Neural cell (in vitro differentiated cells): Measurements from ENCODE around the gene PHKG1. TPM values are rescaled to one million over a fixed set of nuclear protein-coding genes. Genes with fewer than 3 reads are reported as not detected.

Experiments used
- H2AFZ ChIP-seq: fragments of 200-600, 300-800 bp; sonication (generic), shearing (Covaris generic); 2 replicates; pipeline ENCODE4 v1.6.0; 2014; ENCODE audit warnings: low read depth, mild to moderate bottlenecking, antibody characterized with exemption, low read length, moderate library complexity
- H3F3A ChIP-seq: fragments of 200-600 bp; shearing (Covaris generic); 2 replicates; pipeline ENCODE4 v1.6.1; 2016; ENCODE audit warnings: mild to moderate bottlenecking, moderate library complexity, mixed read lengths, antibody characterized with exemption, low read length; ENCODE audit not compliant: insufficient read depth, poor library complexity, severe bottlenecking
- H3K27ac ChIP-seq: fragments of 200-600, 300-800 bp; sonication (generic), shearing (Covaris generic); 2 replicates; pipeline ENCODE4 v1.5.1; 2014; ENCODE audit warnings: mild to moderate bottlenecking, low read length, moderate library complexity
- H3K27me3 ChIP-seq: fragments of 300-800, 200-600 bp; sonication (generic), shearing (Covaris generic); 2 replicates; pipeline ENCODE4 v1.6.0; 2014; ENCODE audit warnings: mild to moderate bottlenecking, low read depth, low read length, moderate library complexity; ENCODE audit not compliant: insufficient read depth
- H3K36me3 ChIP-seq: fragments of 300-800, 200-600 bp; sonication (generic), shearing (Covaris generic); 2 replicates; pipeline ENCODE4 v1.5.1; 2014; ENCODE audit warnings: mild to moderate bottlenecking, antibody characterized with exemption, low read length, moderate library complexity; ENCODE audit not compliant: insufficient read depth
- H3K4me2 ChIP-seq: fragments of 300-800, 200-600 bp; sonication (generic), shearing (Covaris generic); 2 replicates; pipeline ENCODE4 v1.6.0; 2014; ENCODE audit warnings: mild to moderate bottlenecking, low read length
- H3K4me3 ChIP-seq: fragments of 300-800, 200-600 bp; sonication (generic), shearing (Covaris generic); 2 replicates; pipeline ENCODE4 v1.5.1; 2014; ENCODE audit warnings: mild to moderate bottlenecking, low read length, moderate library complexity
- H3K79me2 ChIP-seq: fragments of 200-600 bp; shearing (Covaris generic); replicated peaks from 2 replicates; pipeline ENCODE4 v1.6.0; 2014; ENCODE audit warnings: mild to moderate bottlenecking, low read length, moderate library complexity; ENCODE audit not compliant: insufficient read depth
- H3K9ac ChIP-seq: fragments of 300-800, 200-600 bp; sonication (generic), shearing (Covaris generic); 2 replicates; pipeline ENCODE4 v1.6.1; 2016; ENCODE audit warnings: mild to moderate bottlenecking, low read length, mixed read lengths
- H3K9me2 ChIP-seq: fragments of 200-600 bp; shearing (Covaris generic); 2 replicates; pipeline ENCODE4 v1.6.1; 2016; ENCODE audit warnings: mild to moderate bottlenecking, low read length, mixed read lengths; ENCODE audit not compliant: insufficient read depth
- H3K9me3 ChIP-seq: fragments of 200-600, 300-800 bp; sonication (generic), shearing (Covaris generic); 2 replicates; pipeline ENCODE4 v1.6.1; 2016; ENCODE audit warnings: mild to moderate bottlenecking, mixed run types, low read length, moderate library complexity, mixed read lengths
- H4K20me1 ChIP-seq: fragments of 200-600 bp; shearing (Covaris generic); 2 replicates; pipeline ENCODE4 v1.6.1; 2016; ENCODE audit warnings: mild to moderate bottlenecking, mixed run types; ENCODE audit not compliant: insufficient read depth
- CTCF ChIP-seq: fragments of 450-650 bp; IDR thresholded peaks from 2 replicates; pipeline ENCODE4 v1.5.1; 2014; ENCODE audit warnings: antibody characterized with exemption, mild to moderate bottlenecking, moderate library complexity; ENCODE audit not compliant: poor library complexity, severe bottlenecking
- EP300 ChIP-seq: fragments of 450-650 bp; conservative IDR thresholded peaks from 2 replicates; pipeline ENCODE4 v1.6.1; 2014; ENCODE audit warnings: antibody characterized with exemption, mild to moderate bottlenecking, moderate library complexity; ENCODE audit not compliant: poor library complexity, severe bottlenecking
- EZH2 ChIP-seq: fragments of 200-600, 300-800 bp; shearing (Covaris generic), sonication (generic); IDR thresholded peaks from 2 replicates; pipeline ENCODE4 v1.6.1; 2014; ENCODE audit warnings: antibody characterized with exemption, low read length, borderline replicate concordance, mild to moderate bottlenecking; ENCODE audit not compliant: insufficient read depth, poor library complexity, severe bottlenecking
- MXI1 ChIP-seq: fragments of 450-650 bp; conservative IDR thresholded peaks from 2 replicates; pipeline ENCODE4 v1.6.1; 2014; ENCODE audit warnings: antibody characterized with exemption, mild to moderate bottlenecking; ENCODE audit not compliant: poor library complexity, severe bottlenecking
- POLR2AphosphoS5 ChIP-seq: IDR thresholded peaks from 2 replicates; pipeline ENCODE4 v1.6.1; 2012
- RAD21 ChIP-seq: fragments of 450-650 bp; conservative IDR thresholded peaks from 2 replicates; pipeline ENCODE4 v1.6.1; 2014; ENCODE audit warnings: antibody characterized with exemption, mild to moderate bottlenecking, moderate library complexity
- REST ChIP-seq: IDR thresholded peaks from 2 replicates; pipeline ENCODE4 v1.6.1; 2012; ENCODE audit warnings: borderline replicate concordance
- SMC3 ChIP-seq: fragments of 450-650 bp; conservative IDR thresholded peaks from 2 replicates; pipeline ENCODE4 v1.6.1; 2014; ENCODE audit warnings: antibody characterized with exemption, mild to moderate bottlenecking, moderate library complexity; ENCODE audit not compliant: poor library complexity
- TAF1 ChIP-seq: IDR thresholded peaks from 2 replicates; pipeline ENCODE4 v1.6.1; 2012; ENCODE audit warnings: low read depth
- polyA plus RNA-seq: library from polyadenylated mRNA; depleted of rRNA; stranded (reverse); fragments of >200 nt; gene quantifications from 2 replicates; pipeline ENCODE4 v1.2.3, GENCODE V29; 2014

The PHKG1 gene
- polyA plus RNA-seq, 1 donor from 2014 or later: 2.6 TPM

DNA sequence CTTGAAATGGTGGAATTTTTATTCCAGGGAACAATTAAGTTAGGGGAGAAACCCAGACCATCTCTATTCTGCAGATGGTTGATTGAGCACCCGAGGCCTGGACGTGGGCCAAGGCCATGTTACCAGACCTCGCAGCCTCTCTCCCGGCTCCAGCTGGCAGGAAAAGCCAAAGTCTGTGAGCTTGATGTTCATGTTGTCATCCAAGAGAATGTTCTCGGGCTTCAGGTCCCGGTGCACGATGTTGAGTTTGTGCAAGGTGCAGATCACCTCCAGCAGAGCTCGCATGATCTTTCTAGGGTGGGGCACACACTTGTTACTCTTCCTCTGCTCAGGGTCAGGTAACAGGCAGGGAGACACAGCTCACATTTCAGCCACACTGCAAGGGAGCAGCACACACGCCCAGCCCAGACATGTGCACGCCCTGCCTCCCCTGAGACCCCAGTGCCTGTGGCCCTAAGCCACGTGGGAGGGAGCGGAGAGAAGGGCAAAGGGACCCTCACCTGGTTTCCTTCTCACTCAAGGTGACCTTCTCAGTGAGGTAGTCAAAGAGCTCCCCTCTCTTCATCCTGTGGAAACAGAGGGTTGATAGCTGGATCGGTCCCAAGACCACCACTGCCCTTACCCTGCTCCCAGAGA, 9.5 kb downstream of the PHKG1 start:
- no peak overlapping the region for H3K27ac ChIP-seq
- TF ChIP-seq TAF1: no peak
- TF ChIP-seq EZH2: no peak
- TF ChIP-seq MXI1: no peak
- no peak for TF ChIP-seq CTCF
- TF ChIP-seq EP300: no peak
- TF ChIP-seq SMC3: no peak
- no peak for TF ChIP-seq POLR2AphosphoS5
- no peak for TF ChIP-seq REST

GRCh38 chr7:56081626-56082340, 11.0 kb downstream of the PHKG1 start:
- no peaks in the 10 kb centered on the region for H3K36me3 ChIP-seq

More for the DNA sequence above, 9.5 kb downstream of the PHKG1 start:
- Histone ChIP-seq H3K9me2 (no peaks in the 10 kb centered on the region), H3K4me3 (no peak overlapping the region), H3K9ac (no peak overlapping the region), H3K9me3 (no peaks in the 10 kb centered on the region), H3K36me3 (no peaks in the 10 kb centered on the region), H3K27me3 (no peaks in the 10 kb centered on the region), H3K4me2 (no peak overlapping the region), H2AFZ (no peak overlapping the region), H4K20me1 (no peaks in the 10 kb centered on the region), H3K79me2 (no peaks in the 10 kb centered on the region), H3F3A (no peaks in the 10 kb centered on the region)

More at GRCh38 chr7:56081626-56082340, 11.0 kb downstream of the PHKG1 start:
- H3K9me2 ChIP-seq: no peaks in the 10 kb centered on the region
- TF ChIP-seq CTCF (no peak), EZH2 (no peak), MXI1 (no peak), SMC3 (no peak), RAD21 (no peak), POLR2AphosphoS5 (no peak), REST (no peak), TAF1 (no peak)
- no peaks in the 10 kb centered on the region for H3F3A ChIP-seq
- H4K20me1 ChIP-seq: no peaks in the 10 kb centered on the region
- H2AFZ ChIP-seq: no peak overlapping the region
- no peak overlapping the region for H3K27ac ChIP-seq
- H3K9me3 ChIP-seq: no peaks in the 10 kb centered on the region
- H3K79me2 ChIP-seq: no peaks in the 10 kb centered on the region
- no peak overlapping the region for H3K9ac ChIP-seq
- no peak overlapping the region for H3K4me2 ChIP-seq
- H3K27me3 ChIP-seq: no peaks in the 10 kb centered on the region
- H3K4me3 ChIP-seq: no peak overlapping the region
